Stimulated activated CD4-positive, alpha-beta T cell treated with anti-CD3 and anti-CD28 coated beads, Interleukin-15, amount 100 ng/mL, for 1 hour (primary cell): ENCODE measurements around the gene TARBP1.
"Not testable (repeated sequence)": the region's sequence is repeated elsewhere in the genome, so short reads cannot be mapped to it uniquely, and the experiment has no call there.

Experiments used
- DNase-seq, 2 donors: peaks; one replicate each; pipeline ENCODE4 v3.0.0-alpha.2; 2020; ENCODE audit warnings: low read depth in 1 of 2, low spot score in 1 of 2

The TARBP1 gene

DNA sequence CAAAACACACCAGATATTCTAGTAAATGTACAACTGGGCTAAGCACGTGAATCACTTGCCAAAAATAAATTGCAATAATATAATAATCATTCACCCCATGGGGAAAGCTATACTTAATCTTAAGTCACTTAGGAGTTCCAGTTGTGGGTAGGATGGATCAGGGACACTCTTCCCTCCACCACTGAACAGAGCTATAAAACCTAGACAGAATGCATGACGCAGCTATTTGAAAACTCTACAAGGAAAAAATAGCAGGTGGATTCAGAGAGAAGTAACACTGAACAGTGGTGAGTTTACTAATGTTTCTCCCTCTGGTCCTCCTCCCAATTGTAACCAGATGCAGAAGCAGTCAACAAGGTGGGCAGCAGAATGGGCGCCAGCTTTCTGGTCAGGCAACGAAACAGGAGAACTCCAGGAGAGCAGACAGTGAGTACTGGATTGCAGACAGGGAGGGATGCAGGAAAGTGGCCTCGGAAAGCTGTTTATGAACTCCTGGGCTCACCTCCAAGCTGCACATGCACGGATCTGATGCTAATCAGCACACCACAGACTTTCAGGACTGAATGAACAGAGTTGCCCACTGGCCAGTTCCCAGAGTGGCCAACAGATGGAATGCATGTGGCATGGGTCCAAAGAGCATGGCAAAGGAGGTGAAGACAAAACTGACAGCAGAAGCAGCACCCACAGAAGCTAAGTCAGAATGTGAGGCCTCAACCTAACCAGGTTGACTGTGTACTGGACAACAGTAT lies 41.4 kb downstream of the TARBP1 start:
- DNase-seq: no peak

DNA sequence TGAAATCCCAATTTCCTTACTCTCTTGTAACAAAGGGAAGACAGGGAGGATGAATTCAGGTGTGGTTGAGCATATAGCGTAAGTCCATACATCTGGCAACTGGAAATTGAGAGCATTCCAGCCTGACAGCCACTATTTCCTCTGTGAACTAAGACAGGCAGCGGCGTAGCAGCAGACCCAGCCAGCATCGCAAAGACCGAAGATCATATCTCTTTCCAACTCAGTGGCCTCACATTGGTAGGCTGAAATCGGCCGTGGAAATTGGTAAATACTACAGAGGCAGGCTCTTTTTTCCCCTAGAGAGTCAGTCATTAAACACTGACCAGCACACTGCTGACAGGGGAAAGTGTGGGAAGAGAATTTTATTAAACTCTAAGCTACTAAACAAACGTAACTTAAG lies 43.4 kb downstream of the TARBP1 start:
- DNase-seq: no peak

DNA sequence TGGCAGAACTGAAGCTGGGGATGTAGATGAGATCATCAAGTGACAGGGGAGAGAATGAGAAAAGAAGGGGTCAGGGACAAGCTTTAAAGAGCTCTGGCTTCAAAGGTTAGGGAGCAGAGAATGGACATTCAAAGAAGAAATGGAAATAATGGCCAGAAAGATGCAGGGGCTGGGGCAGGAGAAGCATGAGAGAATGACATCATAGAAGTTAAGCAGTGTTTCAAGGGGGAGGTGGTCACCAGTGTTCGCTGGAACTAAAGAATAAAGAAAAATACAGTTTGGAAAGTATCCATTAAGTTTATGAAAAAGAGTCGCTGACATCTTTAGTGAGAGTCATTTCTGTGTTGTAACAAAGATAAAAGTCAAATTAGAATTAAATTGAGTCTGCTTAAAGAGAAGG lies 44.3 kb downstream of the TARBP1 start:
- DNase-seq: no peak

DNA sequence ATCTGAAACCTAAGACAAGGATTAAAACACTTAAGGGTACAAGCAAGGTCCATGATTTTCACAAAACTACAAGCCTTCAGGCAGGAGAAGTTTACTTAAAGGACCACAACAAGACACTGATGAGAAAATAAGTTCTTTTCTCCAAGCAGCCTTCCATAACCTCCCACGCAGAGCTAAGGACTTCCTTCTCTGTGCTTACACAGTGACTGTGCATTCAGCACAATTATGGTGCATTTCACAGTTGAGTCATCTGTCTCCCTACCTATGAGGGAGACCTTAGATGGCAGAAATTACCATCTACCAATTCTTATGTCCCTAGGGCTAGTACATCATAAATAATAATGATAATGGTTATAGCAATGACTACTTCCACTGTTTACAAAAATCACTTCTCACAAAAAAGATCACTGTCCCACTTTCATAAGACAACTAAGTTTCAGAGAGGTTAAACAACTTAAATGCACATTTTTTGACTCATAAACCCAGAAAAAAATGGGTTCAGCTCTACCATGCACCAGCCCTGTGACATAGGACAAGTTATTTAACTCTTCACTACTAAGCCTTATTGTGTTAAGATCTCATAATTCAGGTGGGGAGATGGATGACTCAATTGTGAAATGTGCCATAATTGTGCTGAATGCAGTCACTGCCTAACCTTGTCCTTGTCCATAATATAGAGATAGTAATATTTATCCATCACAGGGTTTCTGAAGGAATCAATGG lies 45.3 kb downstream of the TARBP1 start:
- DNase-seq: no peak

DNA sequence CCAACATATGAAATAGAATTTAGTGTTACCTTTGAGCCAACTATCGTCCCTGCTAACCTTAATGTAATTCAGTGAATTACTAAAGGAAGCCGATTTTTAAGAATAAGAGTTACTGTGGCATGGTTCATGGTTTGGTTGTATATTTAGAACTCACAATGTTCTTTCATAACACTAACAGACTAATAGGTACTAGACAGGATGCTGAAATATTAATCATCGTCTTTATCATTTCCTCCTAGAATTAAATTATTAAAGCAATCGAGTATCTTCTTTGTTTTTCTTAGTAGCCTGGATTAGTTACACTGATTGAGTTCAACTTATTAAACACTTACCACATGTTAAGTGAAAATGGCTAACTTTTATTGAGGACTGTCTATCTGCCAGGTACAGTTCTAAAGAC lies 47.7 kb downstream of the TARBP1 start:
- no peak for DNase-seq

DNA sequence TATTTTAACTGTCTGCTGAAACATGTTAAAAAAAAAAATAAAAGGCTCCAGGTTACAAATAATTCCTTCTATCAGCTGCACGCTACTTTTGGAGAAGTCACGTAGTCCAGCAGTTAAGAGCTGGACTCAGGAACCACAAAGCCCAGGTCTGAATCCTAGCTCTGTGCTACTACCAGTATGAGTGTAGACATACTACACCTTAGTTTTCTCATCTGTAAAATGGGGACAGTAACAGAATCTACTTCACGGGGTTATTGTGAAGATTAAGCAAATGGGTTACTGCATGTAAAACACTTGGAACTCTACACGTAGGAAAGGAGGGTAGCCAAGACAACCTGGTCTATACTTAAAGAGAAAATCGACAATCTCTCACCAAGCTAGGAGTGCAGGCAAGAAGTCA lies 48.3 kb downstream of the TARBP1 start:
- DNase-seq: no peak

DNA sequence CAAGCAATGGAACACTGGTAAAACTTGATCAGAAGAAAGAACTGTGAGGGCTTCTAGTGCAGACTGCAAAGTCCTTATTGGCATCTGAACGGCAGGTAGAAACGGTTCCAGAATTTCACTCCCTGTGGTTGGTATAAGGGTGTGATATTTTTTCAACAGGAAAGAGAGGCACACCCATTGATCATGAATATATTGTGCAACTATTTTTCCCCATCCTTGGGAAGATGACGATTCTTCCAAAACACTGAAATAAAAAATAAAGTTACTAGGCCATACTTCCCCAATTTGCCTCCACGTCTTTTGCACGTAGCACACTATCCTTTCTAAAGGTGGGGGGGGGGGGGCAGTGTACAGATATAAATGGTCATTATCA lies 49.6 kb downstream of the TARBP1 start:
- DNase-seq: no peak

DNA sequence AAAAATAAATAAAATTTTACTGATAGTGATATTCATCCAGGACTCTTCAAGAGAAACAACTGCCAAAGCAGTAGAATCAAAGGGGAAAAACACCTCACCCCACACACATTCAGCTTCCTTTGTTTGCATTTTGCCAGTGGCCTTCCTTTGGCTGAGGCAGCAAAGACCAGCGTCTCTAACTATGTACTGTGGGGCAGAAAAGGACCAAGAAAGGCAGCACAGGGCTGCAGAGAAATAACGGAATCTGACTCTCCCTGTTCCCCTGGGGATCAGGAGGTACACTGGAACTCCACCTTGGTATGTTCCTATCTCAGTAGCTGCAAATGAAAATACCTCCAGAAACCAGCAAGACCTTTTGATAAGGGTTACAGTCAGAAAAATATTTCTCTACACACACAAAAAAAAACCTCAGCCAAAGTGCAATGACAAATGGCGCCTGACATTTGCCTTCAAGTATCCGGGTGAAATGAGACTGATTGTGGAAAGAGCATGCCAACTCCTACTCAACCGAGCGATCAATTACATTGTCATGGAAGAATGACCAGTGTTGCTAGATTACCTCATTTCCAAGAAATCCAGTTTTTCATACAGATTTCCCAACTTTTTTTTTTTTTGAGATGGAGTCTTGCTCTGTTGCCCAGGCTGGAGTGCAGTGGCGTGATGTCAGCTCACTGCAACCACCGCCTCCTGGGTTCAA lies 50.9 kb downstream of the TARBP1 start:
- no peak for DNase-seq

DNA sequence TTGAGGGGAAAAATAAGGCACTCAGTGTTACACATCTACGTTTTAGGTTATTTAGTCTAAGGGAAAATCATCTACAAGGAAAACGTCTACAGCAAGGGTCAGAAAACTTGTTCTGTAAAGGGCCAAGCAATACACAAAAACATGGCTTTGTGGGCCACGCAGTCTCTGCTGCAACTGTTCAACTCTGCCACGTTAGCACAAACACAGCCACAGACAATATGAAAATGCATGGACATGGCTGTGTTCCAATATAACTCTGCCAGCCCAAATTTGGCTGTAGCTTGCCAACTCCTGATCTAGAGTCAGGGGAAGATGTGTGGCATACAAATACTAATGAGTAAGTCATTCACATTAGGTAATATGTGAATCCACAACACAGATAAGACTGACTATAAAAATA lies 65.0 kb downstream of the TARBP1 start:
- no peak for DNase-seq

DNA sequence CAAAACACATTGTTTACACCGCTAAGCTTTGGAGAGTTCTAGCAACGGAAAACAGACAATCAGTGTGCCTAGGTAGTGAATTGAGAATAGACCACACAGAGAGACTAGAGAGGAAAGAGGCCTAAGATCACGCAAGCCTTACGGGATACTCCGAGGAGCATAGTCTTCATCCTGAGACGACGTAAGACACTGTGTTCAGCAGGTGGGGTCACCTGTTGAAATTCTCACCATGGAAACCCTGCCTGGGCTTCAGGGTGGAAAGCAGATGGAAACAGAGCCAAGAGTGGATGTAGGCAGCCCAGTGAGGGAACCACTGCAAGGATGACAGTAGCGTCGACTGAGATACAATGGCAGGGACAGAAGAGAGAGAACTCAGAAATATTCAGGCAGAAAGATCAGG lies 65.5 kb downstream of the TARBP1 start:
- no peak for DNase-seq

DNA sequence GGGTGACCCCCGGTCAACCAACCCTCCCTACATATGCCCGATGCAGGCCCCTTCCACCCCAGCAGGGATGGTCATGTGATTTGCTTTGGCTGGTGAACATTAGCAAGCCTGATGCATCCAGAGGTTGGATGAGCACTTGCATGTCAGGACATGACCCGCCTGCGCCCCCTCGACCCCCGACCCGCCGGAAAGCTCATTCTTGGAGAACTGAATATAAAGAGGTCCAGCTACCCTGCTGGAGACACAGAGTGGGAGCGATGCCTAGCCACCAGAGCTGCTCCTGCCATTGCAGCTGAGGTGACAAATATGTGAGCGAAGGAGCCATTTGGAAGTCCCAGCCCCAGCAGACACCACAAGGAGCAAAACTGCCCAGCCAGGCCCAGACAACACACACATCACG lies 66.1 kb downstream of the TARBP1 start:
- no peak for DNase-seq

DNA sequence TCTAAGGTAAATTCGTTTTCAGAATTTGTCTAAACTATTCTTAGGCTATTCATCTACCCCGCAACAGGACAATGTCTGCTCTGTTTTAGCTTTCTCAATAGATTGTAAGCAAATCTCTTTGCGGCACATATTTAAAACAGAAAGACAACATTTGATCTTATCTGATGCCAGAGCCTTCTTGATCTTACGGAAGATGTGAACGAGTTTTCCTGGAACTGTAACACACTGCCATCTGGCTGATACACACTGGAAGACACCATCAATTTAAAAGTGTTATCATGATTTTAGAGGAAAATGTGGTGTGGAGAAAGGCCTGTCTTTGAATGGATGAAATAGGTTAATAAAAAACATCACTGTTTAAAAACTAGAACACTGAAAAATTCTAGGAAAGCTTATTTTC lies 69.7 kb downstream of the TARBP1 start:
- no peak for DNase-seq

DNA sequence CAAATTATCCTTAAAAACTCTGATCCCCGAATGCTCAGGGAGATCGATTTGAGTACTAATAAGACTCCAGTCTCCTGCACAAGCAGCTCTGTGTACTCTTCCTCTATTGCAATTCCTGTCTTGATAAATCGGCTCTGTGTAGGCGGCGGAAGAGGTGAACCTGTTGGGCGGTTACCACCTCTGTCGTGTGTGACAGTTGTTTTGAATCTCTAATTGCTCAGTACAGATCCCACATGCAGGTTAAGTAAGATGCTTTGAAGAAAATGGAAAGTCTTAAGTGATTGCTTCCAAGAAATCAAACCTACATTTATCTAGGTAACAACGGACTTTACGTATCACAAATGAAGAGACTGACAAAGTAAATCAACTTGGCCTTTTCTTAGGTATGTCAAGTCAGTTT lies 70.2 kb downstream of the TARBP1 start:
- DNase-seq: peak; percentile 24 to 26

DNA sequence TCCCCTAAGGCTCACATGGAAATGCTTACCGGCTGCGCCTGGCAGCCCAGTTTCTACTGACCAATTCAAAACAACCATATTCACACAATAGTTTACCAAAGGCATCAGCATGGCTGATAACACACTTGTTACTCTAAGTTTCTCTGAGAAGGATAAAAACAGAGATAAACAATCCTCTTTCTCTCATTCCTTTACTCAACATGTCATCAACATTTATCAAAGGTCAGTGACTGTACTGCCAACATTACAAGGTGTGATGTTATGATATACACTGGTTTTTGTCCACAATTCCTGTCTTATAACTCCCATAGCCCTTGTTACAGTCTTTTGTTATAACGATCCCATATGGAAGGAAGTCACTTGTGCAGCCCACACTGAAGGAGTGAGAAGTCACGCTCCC lies 72.1 kb downstream of the TARBP1 start:
- no peak for DNase-seq

DNA sequence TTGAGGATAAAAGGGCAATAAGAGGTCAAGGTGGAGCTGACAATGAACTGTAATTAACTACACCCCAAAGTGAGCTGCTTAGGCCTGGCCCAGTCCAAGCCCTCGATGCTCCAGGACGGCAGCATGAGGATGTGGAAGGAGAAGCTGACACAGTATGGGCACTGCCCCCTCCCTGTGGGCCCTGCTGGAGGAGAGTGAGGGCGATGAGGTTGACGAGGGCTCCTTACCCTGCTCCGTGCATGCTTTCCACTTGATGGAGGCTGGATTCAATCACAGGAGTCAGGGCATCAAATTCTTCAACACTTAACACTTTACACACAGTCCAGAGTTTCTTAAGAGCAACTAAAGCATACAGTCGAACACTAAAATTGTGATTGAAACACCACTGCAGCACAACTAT lies 73.3 kb downstream of the TARBP1 start:
- DNase-seq: no peak

DNA sequence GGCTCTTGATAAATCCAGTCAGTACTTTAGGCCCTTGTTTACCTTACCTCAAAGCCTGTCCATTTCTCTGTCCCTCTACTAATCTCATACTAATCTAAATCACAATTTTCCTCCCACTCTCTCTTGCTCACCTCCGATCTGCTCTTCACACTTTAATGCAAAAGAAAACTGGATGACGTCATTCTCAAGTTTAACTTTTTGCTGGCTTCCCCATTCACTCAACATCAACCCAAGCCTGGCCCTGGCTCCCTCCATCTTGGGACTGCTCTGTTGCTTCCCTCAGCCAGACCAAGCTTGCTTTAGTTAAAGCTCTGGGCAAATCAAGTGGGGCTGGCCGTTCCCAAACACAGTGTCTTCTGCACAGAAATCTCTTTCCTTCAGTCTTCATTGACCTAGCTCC lies 76.0 kb downstream of the TARBP1 start:
- no peak for DNase-seq

DNA sequence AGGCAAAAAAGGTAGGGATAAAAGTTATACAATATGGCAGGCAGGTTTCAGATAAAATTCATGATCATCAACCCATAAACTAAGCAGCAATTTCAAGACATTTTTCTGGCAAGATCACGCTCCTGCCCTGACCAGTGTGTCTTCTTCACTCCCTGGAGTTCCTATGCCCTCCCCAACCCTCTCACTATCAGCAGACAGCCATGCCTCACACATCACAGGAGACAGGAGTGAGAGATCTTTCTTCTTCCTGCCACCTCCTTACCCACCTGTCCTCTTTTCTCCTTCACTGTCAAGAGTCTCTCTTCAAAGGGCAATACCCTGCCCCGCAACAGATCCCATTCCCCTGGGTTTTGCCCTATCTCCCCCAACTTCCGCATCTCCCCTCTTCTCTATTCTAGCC lies 77.3 kb downstream of the TARBP1 start:
- DNase-seq: no peak

DNA sequence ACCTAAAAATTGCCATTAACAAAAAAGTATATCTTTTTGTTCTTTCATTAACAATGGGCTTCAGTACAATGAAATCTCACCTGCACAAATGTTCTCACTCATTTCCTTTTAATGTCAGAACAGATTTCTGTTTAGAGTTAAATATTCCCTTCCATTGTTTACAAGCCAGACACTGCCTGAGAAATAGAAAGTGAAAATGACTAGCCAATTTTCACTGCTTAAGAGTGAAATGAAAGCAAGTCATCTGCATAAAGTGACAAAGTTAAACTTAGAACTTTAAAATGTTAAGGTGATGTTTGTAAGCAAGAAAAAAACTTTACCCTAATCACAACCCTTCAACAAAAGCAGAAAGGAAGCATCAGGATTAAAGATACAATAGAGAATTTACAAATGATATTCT lies 78.2 kb downstream of the TARBP1 start:
- DNase-seq: no peak

DNA sequence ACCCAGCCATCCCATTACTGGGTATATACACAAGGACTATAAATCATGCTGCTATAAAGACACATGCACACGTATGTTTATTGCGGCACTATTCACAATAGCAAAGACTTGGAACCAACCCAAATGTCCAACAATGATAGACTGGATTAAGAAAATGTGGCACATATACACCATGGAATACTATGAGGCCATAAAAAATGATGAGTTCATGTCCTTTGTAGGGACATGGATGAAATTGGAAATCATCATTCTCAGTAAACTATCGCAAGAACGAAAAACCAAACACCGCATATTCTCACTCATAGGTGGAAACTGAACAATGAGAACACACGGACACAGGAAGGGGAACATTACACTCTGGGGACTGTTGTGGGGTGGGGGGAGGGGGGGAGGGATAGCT lies 79.5 kb downstream of the TARBP1 start:
- DNase-seq: not testable (repeated sequence)

DNA sequence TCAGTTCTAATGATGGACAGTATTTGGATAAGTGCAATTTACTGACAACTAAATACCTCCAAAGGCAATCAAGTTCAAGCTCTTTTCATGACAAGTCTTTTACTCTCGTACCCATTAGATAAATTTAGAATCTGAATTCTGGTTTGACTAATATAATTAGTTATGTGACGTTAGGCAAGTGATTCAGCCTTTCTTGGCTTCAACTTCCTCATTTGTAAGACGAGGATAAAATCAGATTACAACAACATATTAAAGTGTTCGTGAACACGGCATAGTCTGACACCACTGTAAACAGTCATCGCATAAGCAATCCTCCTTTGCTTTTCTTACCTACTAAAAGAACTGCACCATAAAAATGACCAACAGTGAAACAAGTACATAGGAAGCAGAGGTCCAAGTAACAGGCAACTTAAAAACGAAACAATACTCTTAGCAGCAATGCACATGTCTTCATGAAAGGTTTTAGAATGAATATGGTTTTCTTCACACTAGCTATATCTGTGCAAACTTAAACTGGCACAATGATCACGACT lies 80.1 kb downstream of the TARBP1 start:
- DNase-seq: no peak

DNA sequence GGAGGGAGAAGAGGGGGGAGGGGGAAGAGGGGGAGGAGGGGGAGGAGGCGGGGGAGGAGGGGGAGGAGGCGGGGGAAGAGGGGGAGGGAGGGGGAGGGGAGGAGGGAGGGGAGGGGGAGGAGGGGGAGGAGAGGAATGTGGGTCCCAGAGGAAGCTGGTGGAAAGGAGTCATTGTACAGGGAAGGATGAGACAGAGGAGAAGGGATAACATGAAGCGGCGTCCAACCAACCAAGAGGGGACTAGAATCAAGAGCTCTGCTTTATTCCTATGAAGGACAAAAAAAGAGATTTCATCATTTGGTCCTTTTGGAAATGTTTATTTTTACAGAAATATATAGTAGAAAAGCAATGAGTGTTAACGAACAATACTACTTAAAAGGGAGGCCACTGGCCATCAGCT lies 81.2 kb downstream of the TARBP1 start:
- no peak for DNase-seq

DNA sequence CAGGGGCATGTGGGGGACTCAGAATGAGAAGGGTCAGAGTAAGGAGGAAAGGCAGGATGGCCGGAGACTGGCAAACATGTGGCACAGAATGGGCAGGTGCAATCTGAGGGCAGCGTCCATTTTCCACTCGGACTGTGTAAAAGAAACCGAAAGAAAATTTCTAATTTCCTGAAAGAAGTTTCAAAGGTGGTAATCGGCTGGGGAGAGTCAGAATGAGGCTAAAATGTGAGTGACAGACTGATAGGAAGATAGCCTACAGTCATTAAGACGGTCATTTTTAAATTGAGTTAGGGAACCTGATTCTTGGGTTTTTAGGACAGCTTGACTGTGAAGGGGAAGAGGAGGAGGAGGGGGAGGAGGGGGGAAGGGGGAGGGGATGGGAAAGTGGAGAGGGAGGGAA lies 82.1 kb downstream of the TARBP1 start:
- no peak for DNase-seq
